IMR-90 (cell line): ENCODE data around the gene RNGTT.

Source experiments
- MXI1 ChIP-seq: IDR thresholded peaks from 2 replicates; pipeline ENCODE4 v1.6.1; 2012; ENCODE audit warnings: low read depth, mild to moderate bottlenecking, low read length, moderate library complexity, borderline replicate concordance
- POLR2A ChIP-seq: IDR thresholded peaks from 2 replicates; pipeline ENCODE4 v1.6.1; 2012; ENCODE audit warnings: mild to moderate bottlenecking, low read depth, low read length
- RAD21 ChIP-seq: IDR thresholded peaks from 2 replicates; pipeline ENCODE4 v1.6.1; 2012; ENCODE audit warnings: low read length, improper control_type of control experiment
- RCOR1 ChIP-seq: IDR thresholded peaks from 2 replicates; pipeline ENCODE4 v1.6.1; 2012; ENCODE audit warnings: mild to moderate bottlenecking, low read length, improper control_type of control experiment; ENCODE audit not compliant: insufficient replicate concordance
- TF ChIP-seq, protein P1 (sequence below): conservative IDR thresholded peaks from 2 replicates; pipeline ENCODE4 v1.5.1; 2012; ENCODE audit warnings: mild to moderate bottlenecking, low read depth, low read length, improper control_type of control experiment
- TF ChIP-seq, protein P2 (sequence below): fragments of 150-350 bp; IDR thresholded peaks from 2 replicates; pipeline ENCODE4 v1.6.1; 2016; ENCODE audit warnings: low read depth, mild to moderate bottlenecking, low read length, moderate library complexity, borderline replicate concordance

DNA sequence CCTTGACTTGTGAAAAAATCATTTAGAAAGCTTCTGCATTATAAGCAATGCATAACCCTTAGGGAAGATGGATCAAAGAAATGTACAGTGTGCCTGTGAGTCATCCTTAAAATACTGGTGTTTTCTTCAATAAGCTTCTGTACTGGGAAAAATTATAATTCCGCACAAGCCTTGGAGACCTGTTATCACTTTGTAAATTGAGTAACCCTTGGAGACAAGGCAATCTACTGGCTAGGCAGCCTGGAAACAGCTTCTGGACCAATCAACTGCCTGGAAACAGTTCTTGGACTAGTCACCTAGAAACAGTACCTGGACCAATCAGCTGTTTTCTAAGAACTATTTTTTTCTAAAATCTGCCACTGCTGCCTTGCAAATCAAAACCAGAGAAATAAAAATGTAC is 25.8 kb upstream of the RNGTT start:
- TF ChIP-seq, protein P1, sequence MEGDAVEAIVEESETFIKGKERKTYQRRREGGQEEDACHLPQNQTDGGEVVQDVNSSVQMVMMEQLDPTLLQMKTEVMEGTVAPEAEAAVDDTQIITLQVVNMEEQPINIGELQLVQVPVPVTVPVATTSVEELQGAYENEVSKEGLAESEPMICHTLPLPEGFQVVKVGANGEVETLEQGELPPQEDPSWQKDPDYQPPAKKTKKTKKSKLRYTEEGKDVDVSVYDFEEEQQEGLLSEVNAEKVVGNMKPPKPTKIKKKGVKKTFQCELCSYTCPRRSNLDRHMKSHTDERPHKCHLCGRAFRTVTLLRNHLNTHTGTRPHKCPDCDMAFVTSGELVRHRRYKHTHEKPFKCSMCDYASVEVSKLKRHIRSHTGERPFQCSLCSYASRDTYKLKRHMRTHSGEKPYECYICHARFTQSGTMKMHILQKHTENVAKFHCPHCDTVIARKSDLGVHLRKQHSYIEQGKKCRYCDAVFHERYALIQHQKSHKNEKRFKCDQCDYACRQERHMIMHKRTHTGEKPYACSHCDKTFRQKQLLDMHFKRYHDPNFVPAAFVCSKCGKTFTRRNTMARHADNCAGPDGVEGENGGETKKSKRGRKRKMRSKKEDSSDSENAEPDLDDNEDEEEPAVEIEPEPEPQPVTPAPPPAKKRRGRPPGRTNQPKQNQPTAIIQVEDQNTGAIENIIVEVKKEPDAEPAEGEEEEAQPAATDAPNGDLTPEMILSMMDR, result no peak
- TF ChIP-seq MXI1 (no peak), RAD21 (no peak), POLR2A (no peak), RCOR1 (no peak)
- TF ChIP-seq, protein P2, sequence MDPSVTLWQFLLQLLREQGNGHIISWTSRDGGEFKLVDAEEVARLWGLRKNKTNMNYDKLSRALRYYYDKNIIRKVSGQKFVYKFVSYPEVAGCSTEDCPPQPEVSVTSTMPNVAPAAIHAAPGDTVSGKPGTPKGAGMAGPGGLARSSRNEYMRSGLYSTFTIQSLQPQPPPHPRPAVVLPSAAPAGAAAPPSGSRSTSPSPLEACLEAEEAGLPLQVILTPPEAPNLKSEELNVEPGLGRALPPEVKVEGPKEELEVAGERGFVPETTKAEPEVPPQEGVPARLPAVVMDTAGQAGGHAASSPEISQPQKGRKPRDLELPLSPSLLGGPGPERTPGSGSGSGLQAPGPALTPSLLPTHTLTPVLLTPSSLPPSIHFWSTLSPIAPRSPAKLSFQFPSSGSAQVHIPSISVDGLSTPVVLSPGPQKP, result no peak
